Upper lobe of right lung (tissue), 1 donor: ENCODE measurements around the gene MSANTD3. TPM values are rescaled to one million over a fixed set of nuclear protein-coding genes. Genes with fewer than 3 reads are reported as not detected.

Source experiments
- ATAC-seq: fragments of 200-7000 bp; cut with Tn5 transposase; one replicate; pipeline ENCODE4 v1.9.1; 2020; ENCODE audit warnings: mild to moderate bottlenecking, moderate library complexity
- DNase-seq: peaks from one replicate; pipeline ENCODE4 v3.0.0-alpha.2; 2020
- H3K27ac ChIP-seq: fragments of 200-600 bp; one replicate; pipeline ENCODE4 v1.8.0; 2022
- H3K27me3 ChIP-seq: fragments of 200-600 bp; one replicate; pipeline ENCODE4 v1.8.0; 2022; ENCODE audit warnings: mild to moderate bottlenecking
- H3K36me3 ChIP-seq: fragments of 200-600 bp; one replicate; pipeline ENCODE4 v1.8.0; 2022
- H3K4me1 ChIP-seq: fragments of 200-600 bp; one replicate; pipeline ENCODE4 v1.8.0; 2022
- H3K4me3 ChIP-seq: fragments of 200-600 bp; one replicate; pipeline ENCODE4 v1.8.0; 2022; ENCODE audit warnings: mild to moderate bottlenecking
- H3K9me3 ChIP-seq: fragments of 200-600 bp; one replicate; pipeline ENCODE4 v1.8.0; 2022
- CTCF ChIP-seq: fragments of 200-600 bp; IDR thresholded peaks from one replicate; pipeline ENCODE4 v1.8.0; 2022; ENCODE audit warnings: antibody characterized with exemption
- intact Hi-C: fragments of 100-400 bp; cut with DNase I; formaldehyde crosslinking; loops from one replicate; pipeline ENCODE4 v1.11.0; 2022
- total RNA-seq: library from RNA; stranded (reverse); fragmentation: NEBNext Ultra II Directional; extraction: Animal tissue kit (Norgen Biotek cat#: 25700); gene quantifications from one replicate; pipeline ENCODE4 v1.2.1, GENCODE V29; 2021
- donor health status: DM: no; HTN: yes; CAD: no; lungs with severe emphysema.

The MSANTD3 gene
- total RNA-seq, 1 donor from 2014 or later: 18.1 TPM

DNA sequence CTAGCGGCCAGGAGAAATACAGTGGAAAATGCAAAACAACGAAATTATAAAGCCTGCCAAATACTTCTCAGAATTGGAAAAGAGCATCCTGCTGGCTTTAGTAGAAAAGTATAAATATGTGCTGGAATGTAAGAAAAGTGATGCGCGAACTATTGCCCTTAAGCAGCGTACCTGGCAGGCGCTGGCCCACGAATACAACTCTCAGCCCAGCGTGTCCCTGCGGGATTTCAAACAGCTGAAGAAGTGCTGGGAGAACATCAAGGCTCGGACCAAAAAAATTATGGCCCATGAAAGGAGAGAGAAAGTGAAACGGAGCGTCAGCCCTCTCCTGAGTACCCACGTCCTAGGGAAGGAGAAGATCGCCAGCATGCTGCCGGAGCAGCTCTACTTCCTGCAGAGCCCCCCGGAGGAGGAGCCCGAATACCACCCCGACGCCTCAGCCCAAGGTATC lies 15.0 kb downstream of the MSANTD3 start:
- DNase-seq: no peak
- H3K4me3 ChIP-seq: no peak overlapping the region
- no peak for ATAC-seq
- no peak for TF ChIP-seq CTCF
- H3K27ac ChIP-seq: no peak overlapping the region
- intact Hi-C loops: no loop called here
- H3K9me3 ChIP-seq: no peaks in the 10 kb centered on the region
- H3K36me3 ChIP-seq: no peaks in the 10 kb centered on the region
- peaks cover 8% of the 10 kb centered on the region for H3K4me1 ChIP-seq
- no peaks in the 10 kb centered on the region for H3K27me3 ChIP-seq

- DNase-seq (no peak), ATAC-seq (no peak)
- Histone ChIP-seq H3K36me3 (no peaks in the 10 kb centered on the region), H3K9me3 (no peaks in the 10 kb centered on the region), H3K27ac (no peak overlapping the region), H3K27me3 (no peaks in the 10 kb centered on the region), H3K4me3 (no peak overlapping the region), H3K4me1 (peaks cover 8% of the 10 kb centered on the region)
- intact Hi-C loops: no loop called here
- no peak for TF ChIP-seq CTCF
These were observed 17.1 kb downstream of the MSANTD3 start for GRCh38 chr9:100443781-100444768.

- ATAC-seq: no peak
- intact Hi-C loops: no loop called here
- peaks cover 8% of the 10 kb centered on the region for H3K4me1 ChIP-seq
These were observed 18.4 kb downstream of the MSANTD3 start for GRCh38 chr9:100445161-100445902.

GRCh38 chr9:100445903-100446549 lies 19.1 kb downstream of the MSANTD3 start:
- intact Hi-C loops: no loop called here
- ATAC-seq: no peak
- Histone ChIP-seq H3K4me1 (peaks cover 8% of the 10 kb centered on the region), H3K27ac (no peak overlapping the region), H3K4me3 (no peak overlapping the region), H3K27me3 (no peaks in the 10 kb centered on the region), H3K9me3 (no peaks in the 10 kb centered on the region), H3K36me3 (peaks cover 6% of the 10 kb centered on the region)
- no peak for TF ChIP-seq CTCF
- no peak for DNase-seq

More at GRCh38 chr9:100445161-100445902, 18.4 kb downstream of the MSANTD3 start:
- DNase-seq: no peak
- Histone ChIP-seq H3K9me3 (no peaks in the 10 kb centered on the region), H3K4me3 (no peak overlapping the region), H3K27ac (no peak overlapping the region), H3K36me3 (peaks cover under 1% of the 10 kb centered on the region), H3K27me3 (no peaks in the 10 kb centered on the region)
- no peak for TF ChIP-seq CTCF

- intact Hi-C loops: no loop called here
- Histone ChIP-seq H3K27me3 (no peaks in the 10 kb centered on the region), H3K9me3 (no peaks in the 10 kb centered on the region), H3K4me1 (peaks cover 8% of the 10 kb centered on the region), H3K4me3 (no peak overlapping the region), H3K36me3 (peaks cover 6% of the 10 kb centered on the region), H3K27ac (no peak overlapping the region)
- TF ChIP-seq CTCF: no peak
- DNase-seq (no peak), ATAC-seq (no peak)
These were observed 20.1 kb downstream of the MSANTD3 start for GRCh38 chr9:100447041-100447440.
